ENCODE results near the gene PXK. TPM values are rescaled to one million over a fixed set of nuclear protein-coding genes. Genes with fewer than 3 reads are reported as not detected.
"Not testable (repeated sequence)": the region's sequence is repeated elsewhere in the genome, so short reads cannot be mapped to it uniquely, and the experiment has no call there.

PXK gene
- total RNA-seq, 2 experiments from 2014 or later, result 40.9 to 45.4 TPM

DNA sequence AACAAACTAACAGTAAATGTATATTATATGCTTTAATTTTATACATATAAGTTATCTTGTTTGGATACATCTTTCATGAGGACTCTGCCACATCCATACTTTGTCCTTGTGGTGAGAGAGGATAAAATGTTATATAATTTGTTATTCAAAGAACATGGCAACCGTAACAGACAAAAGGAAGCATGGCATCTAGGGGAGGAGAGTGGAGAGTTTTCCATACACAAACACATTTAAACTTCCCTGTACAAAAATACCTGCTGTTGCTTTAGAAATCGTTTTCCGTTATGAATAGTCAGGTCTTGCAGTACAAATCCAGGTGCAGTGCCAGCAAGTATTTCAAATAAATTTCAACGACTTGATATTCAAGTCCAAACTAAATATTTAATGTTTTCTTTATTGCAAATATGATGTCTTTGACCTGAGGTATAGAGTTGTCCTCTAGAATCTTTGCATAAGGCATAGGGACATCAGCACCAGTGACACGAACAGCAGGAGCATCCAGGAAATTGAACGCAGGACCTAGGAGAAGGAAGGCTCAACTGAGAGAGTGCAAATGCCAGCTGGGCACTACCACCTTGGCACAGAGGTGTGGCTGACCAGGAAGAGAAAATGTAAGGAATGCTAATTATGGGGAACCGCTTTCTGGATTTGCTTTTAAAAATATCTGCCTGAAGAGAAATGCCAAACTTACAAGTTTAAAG is 95.1 kb downstream of the PXK start:
- intact Hi-C loops (cut with micrococcal nuclease), result no loop called here
- Mint-ChIP-seq H3K27ac (no peak overlapping the region), H3K27me3 (no peaks in the 10 kb centered on the region), H3K9me3 (no peaks in the 10 kb centered on the region), H3K4me3 (no peak overlapping the region), H3K4me1 (ENCODE audit: low read depth) (peaks cover 10% of the 10 kb centered on the region), H3K36me3 (peaks cover 36% of the 10 kb centered on the region)
- POLR2A ChIA-PET, result no interaction called here
- CTCF ChIA-PET, result interaction anchor here (1.3 to 3.3 kb wide), 2 partner anchors 105 to 120 kb away, joined by 4 to 21 read pairs; partner anchors contain the start of genes HTD2 and RPP14
- DNase-seq, result no peak

DNA sequence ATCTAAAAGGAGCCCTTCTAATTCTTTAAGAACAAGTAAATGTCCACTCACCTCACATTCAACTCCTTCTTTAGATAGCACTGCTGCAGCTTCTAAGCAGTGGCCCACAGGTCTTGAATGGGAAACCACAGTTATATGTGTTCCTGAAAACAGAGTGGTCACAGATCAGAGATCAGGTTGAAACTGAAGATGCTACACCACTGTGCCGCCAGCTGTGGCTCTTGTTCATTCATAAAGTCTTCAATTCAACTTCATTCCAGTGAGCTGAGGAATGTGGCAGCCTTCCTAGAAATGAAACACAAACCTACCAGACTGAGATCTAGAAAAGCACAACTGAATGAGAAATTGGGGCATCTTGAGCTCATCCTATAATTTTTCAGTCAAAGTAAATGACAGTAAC is 97.0 kb downstream of the PXK start:
- H3K27ac Mint-ChIP-seq, result no peak overlapping the region
- H3K27me3 Mint-ChIP-seq, result no peaks in the 10 kb centered on the region
- intact Hi-C loops (cut with micrococcal nuclease), result loop anchor here (5.0 kb wide), 1 partner anchor 672 kb away; the partner anchor contains the start of gene SLMAP
- H3K4me1 Mint-ChIP-seq (ENCODE audit: low read depth), result peaks cover 24% of the 10 kb centered on the region
- H3K4me3 Mint-ChIP-seq, result no peak overlapping the region
- H3K36me3 Mint-ChIP-seq, result peaks cover 30% of the 10 kb centered on the region
- H3K9me3 Mint-ChIP-seq, result no peaks in the 10 kb centered on the region
- POLR2A ChIA-PET, result interaction anchor here (1.3 kb wide), 1 partner anchor 123 kb away, joined by 3 read pairs; the partner anchor contains the start of genes HTD2 and RPP14
- CTCF ChIA-PET, result interaction anchor here (0.9 to 3.3 kb wide), 5 partner anchors 9 to 252 kb away, joined by 3 to 21 read pairs (median 3); partner anchors contain the start of genes HTD2 and RPP14
- peak; percentile 21 for DNase-seq

- no peaks in the 10 kb centered on the region for H3K27me3 Mint-ChIP-seq
- no peaks in the 10 kb centered on the region for H3K9me3 Mint-ChIP-seq
- H3K27ac Mint-ChIP-seq, result peak overlapping the region; percentile 91
- peaks cover 24% of the 10 kb centered on the region for H3K4me1 Mint-ChIP-seq (ENCODE audit: low read depth)
- DNase-seq, result no peak
- POLR2A ChIA-PET, result interaction anchor here (0.9 to 2.8 kb wide), 2 partner anchors 108 to 126 kb away, joined by 3 to 10 read pairs; partner anchors contain the start of genes HTD2 and RPP14
- peak overlapping the region; percentile 92 for H3K4me3 Mint-ChIP-seq
- peaks cover 26% of the 10 kb centered on the region for H3K36me3 Mint-ChIP-seq
- CTCF ChIA-PET, result interaction anchor here (0.7 to 3.2 kb wide), 9 partner anchors 18 to 197 kb away, joined by 3 to 21 read pairs (median 4); partner anchors contain the start of genes HTD2 and RPP14
- intact Hi-C loops (cut with micrococcal nuclease), result loop anchor here (1.0 to 5.0 kb wide), 7 partner anchors 30 to 676 kb away; partner anchors contain the start of genes PXK and SLMAP
Observed at GRCh38 chr3:58432905-58433304, 100.2 kb downstream of the PXK start.

GRCh38 chr3:58433400-58434167 is 100.9 kb downstream of the PXK start, which contains the start of gene PDHB:
Gene PDHB, minus strand, starts transcription at chr3:58433832. Its CDS starts 23 bp downstream, at chr3:58433809.
- CTCF ChIA-PET, result interaction anchor here (0.7 to 3.2 kb wide), 8 partner anchors 18 to 127 kb away, joined by 3 to 21 read pairs (median 6); partner anchors contain the start of genes HTD2, KCTD6 and RPP14
- Mint-ChIP-seq H3K4me3 (peak within 1 kb of the TSS; percentile 92), H3K27ac (peak within 1 kb of the TSS; percentile 91), H3K36me3 (peaks cover 19% of the 10 kb centered on the region), H3K9me3 (no peaks in the 10 kb centered on the region), H3K4me1 (ENCODE audit: low read depth) (peaks cover 24% of the 10 kb centered on the region), H3K27me3 (no peaks in the 10 kb centered on the region)
- intact Hi-C loops (cut with micrococcal nuclease), result loop anchor here (1.0 to 5.0 kb wide), 7 partner anchors 30 to 676 kb away; partner anchors contain the start of genes PXK and SLMAP
- POLR2A ChIA-PET, result interaction anchor here (0.9 to 2.8 kb wide), 2 partner anchors 109 to 127 kb away, joined by 3 to 10 read pairs; partner anchors contain the start of genes HTD2 and RPP14
- DNase-seq, result peak; percentile 93

- DNase-seq, result no peak
- POLR2A ChIA-PET, result interaction anchor here (0.6 to 2.8 kb wide), 2 partner anchors 11 to 128 kb away, joined by 3 to 10 read pairs; partner anchors contain the start of genes HTD2 and RPP14
- Mint-ChIP-seq H3K4me3 (peak overlapping the region; percentile 92), H3K27ac (no peak overlapping the region), H3K9me3 (no peaks in the 10 kb centered on the region), H3K27me3 (no peaks in the 10 kb centered on the region), H3K4me1 (ENCODE audit: low read depth) (peaks cover 24% of the 10 kb centered on the region), H3K36me3 (peaks cover 15% of the 10 kb centered on the region)
- CTCF ChIA-PET, result interaction anchor here (1.1 to 3.2 kb wide), 5 partner anchors 19 to 113 kb away, joined by 4 to 21 read pairs (median 8); partner anchors contain the start of gene KCTD6
- intact Hi-C loops (cut with micrococcal nuclease), result loop anchor here (5.0 kb wide), 1 partner anchor 677 kb away; the partner anchor contains the start of gene SLMAP
Observed at GRCh38 chr3:58434168-58434504, 101.4 kb downstream of the PXK start.

GRCh38 chr3:58434511-58434910 is 101.8 kb downstream of the PXK start:
- no peaks in the 10 kb centered on the region for H3K9me3 Mint-ChIP-seq
- H3K36me3 Mint-ChIP-seq, result peaks cover 11% of the 10 kb centered on the region
- no peaks in the 10 kb centered on the region for H3K27me3 Mint-ChIP-seq
- H3K4me1 Mint-ChIP-seq (ENCODE audit: low read depth), result peaks cover 24% of the 10 kb centered on the region
- intact Hi-C loops (cut with micrococcal nuclease), result loop anchor here (5.0 kb wide), 1 partner anchor 677 kb away; the partner anchor contains the start of gene SLMAP
- H3K27ac Mint-ChIP-seq, result no peak overlapping the region
- DNase-seq, result no peak
- POLR2A ChIA-PET, result interaction anchor here (0.6 to 2.8 kb wide), 2 partner anchors 12 to 128 kb away, joined by 3 to 10 read pairs; partner anchors contain the start of genes HTD2 and RPP14
- H3K4me3 Mint-ChIP-seq, result no peak overlapping the region
- CTCF ChIA-PET, result interaction anchor here (1.5 to 3.2 kb wide), 4 partner anchors 19 to 98 kb away, joined by 6 to 21 read pairs (median 10); partner anchors contain the start of gene KCTD6

DNA sequence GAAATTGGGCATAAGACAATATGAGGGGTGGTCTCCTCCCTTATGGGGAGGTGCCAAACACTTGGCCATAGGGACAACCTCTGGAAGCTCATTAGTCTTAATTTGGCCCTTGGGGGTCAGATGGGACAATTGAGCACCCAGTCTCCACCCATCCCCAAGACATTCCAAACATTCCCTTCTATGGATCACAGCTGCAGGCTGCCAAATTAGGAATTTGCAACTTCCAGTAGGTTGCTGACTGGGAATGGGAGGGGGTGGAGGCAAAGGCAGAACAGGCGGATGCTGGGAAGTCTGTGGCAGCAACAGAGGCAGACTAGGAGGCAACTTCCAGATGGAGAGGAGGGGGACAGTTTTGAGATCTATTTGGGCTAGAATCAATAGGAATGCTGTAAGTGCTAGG is 102.3 kb downstream of the PXK start:
- ChIA-PET CTCF (interaction anchor here (1.0 to 2.3 kb wide), 3 partner anchors 29 to 97 kb away, joined by 3 to 13 read pairs (median 6); partner anchors contain the start of gene KCTD6), POLR2A (interaction anchor here (2.8 kb wide), 1 partner anchor 129 kb away, joined by 10 read pairs; the partner anchor contains the start of genes HTD2 and RPP14)
- Mint-ChIP-seq H3K36me3 (peaks cover 7% of the 10 kb centered on the region), H3K27ac (no peak overlapping the region), H3K4me3 (no peak overlapping the region), H3K27me3 (no peaks in the 10 kb centered on the region), H3K4me1 (ENCODE audit: low read depth) (peaks cover 24% of the 10 kb centered on the region), H3K9me3 (no peaks in the 10 kb centered on the region)
- intact Hi-C loops (cut with micrococcal nuclease), result loop anchor here (5.0 kb wide), 1 partner anchor 678 kb away; the partner anchor contains the start of gene SLMAP
- DNase-seq, result no peak

DNA sequence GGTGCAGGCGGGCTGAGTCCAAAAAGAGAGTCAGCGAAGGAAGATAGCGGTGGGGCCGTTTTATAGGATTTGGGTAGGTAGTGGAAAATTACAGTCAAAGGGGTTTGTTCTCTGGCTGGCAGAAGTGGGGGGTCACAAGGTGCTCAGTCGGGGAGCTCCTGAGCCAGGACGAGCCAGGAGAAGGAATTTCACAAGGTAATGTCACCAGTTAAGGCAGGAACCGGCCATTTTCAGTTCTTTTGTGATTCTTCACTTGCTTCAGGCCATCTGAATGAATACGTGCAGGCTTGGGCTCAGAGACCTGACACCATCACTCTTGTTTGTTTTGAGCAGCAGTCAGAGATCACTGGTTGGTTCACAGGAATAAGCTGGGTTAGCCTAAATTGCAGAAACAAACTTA is 104.6 kb downstream of the PXK start:
- DNase-seq; POLR2A ChIA-PET; H3K36me3 Mint-ChIP-seq; H3K9me3 Mint-ChIP-seq; H3K27ac Mint-ChIP-seq; H3K4me3 Mint-ChIP-seq; H3K27me3 Mint-ChIP-seq; intact Hi-C loops (cut with micrococcal nuclease): not testable (repeated sequence)
- CTCF ChIA-PET, result interaction anchor here (0.9 to 1.1 kb wide), 4 partner anchors 27 to 131 kb away, joined by 3 to 4 read pairs (median 3); partner anchors contain the start of genes HTD2 and KCTD6
- H3K4me1 Mint-ChIP-seq (ENCODE audit: low read depth), result peaks cover 17% of the 10 kb centered on the region

- CTCF ChIA-PET; intact Hi-C loops (cut with micrococcal nuclease); POLR2A ChIA-PET; H3K9me3 Mint-ChIP-seq; H3K36me3 Mint-ChIP-seq; H3K27ac Mint-ChIP-seq; H3K27me3 Mint-ChIP-seq; DNase-seq; H3K4me3 Mint-ChIP-seq; H3K4me1 Mint-ChIP-seq (ENCODE audit: low read depth): not testable (repeated sequence)
Observed at GRCh38 chr3:58440996-58441355, 108.3 kb downstream of the PXK start.

- ChIA-PET POLR2A (no interaction called here), CTCF (no interaction called here)
- Mint-ChIP-seq H3K36me3 (no peaks in the 10 kb centered on the region), H3K4me3 (no peak overlapping the region), H3K9me3 (no peaks in the 10 kb centered on the region), H3K27me3 (no peaks in the 10 kb centered on the region), H3K27ac (no peak overlapping the region), H3K4me1 (ENCODE audit: low read depth) (no peaks in the 10 kb centered on the region)
- DNase-seq, result no peak
- intact Hi-C loops (cut with micrococcal nuclease), result no loop called here
Observed at GRCh38 chr3:58441514-58442450, 109.1 kb downstream of the PXK start.
